ENCODE measurements around the gene HELQ. TPM values are rescaled to one million over a fixed set of nuclear protein-coding genes. Genes with fewer than 3 reads are reported as not detected.
"Not testable (repeated sequence)": the region's sequence is repeated elsewhere in the genome, so short reads cannot be mapped to it uniquely, and the experiment has no call there.

Gene HELQ
- total RNA-seq, result 10 to 100 TPM in 2 of 4 donors, 1 to 10 TPM in 2; 2.6 to 19.1 (median 7.4) TPM

DNA sequence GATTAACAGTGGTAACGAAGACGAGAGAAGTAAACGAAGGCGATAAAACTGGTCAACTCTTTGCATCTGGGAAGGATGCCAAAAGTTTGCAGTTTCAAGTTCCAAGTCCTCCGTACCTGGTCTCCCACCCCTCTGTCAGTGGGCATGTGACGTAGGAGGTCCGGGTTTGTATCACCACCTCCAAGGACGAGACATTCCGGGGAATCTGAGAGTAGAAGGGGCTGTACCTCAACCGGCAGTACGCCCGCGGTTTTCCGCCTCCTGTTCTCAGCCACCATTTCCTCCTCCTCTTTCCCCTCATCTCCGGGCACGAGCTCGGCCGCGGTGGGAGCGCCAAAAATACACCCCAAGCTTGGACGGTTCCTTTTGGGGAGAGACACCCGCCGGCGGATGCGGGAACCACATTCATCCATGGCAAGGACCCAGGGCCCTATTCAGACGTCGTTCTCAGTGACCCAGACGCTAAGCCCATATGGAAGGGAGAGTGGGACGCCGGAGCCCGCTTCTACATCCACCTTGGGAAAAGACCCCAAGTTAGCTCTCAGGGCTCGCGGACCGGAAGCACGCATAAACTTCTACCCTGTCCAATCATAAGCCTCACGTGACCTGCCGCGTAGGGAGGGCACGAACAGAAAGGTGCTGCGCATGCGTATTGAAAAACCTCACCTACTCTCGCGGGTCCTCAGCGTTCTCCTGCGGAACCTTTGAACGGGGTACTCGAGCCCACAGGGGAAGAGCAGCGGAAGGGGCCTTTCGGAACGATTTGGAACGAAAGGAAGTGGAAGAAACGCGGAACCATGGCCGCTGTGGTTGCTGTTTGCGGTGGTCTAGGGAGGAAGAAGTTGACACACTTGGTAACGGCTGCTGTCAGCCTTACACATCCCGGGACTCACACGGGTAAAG lies at the start of gene HELQ, which contains the start of gene MRPS18C:
Gene HELQ (minus strand): TSS at position 543 of the 903 bp plus-strand sequence. CDS start 130 bp downstream, at position 413.
Gene MRPS18C (plus strand): TSS at position 778 of the 903 bp plus-strand sequence. CDS start 20 bp downstream, at position 798.
- TF ChIP-seq EP300 (IDR thresholded peaks at IDR 0.05; ENCODE audit: low read depth) (no peak), CTCF (IDR thresholded peaks at IDR 0.05) (peak in 4 of 5 experiments; percentile 21 to 56 (median 36)), POLR2AphosphoS5 (IDR thresholded peaks at IDR 0.05) (peak; percentile 82 to 89 (median 84)), POLR2A (IDR thresholded peaks at IDR 0.05) (peak; percentile 83)
- peak; percentile 97 for DNase-seq
- in situ Hi-C loops (cut with MboI; ENCODE audit: low pct_ligation_motif_present in 1 of 4, low pct_unique_long_range_greater_than_20kb in 1 of 4, low sequenced_read_pairs in 3 of 4) (loop anchor here in 2 of 4 donors (10.0 to 25.0 kb wide), 3 partner anchors 171 to 593 kb away; partner anchors contain the start of genes COPS4 (in 1 of the 2) and COQ2 (in 1 of the 2)), intact Hi-C loops (cut with DNase I; ENCODE audit: low total_unique reads) (no loop called here)
- Histone ChIP-seq H3K27me3 (no peaks in the 10 kb centered on the region), H3K27ac (peak within 1 kb of the TSS; percentile 95 to 98 (median 96)), H3K9me3 (no peaks in the 10 kb centered on the region), H3K4me1 (peaks cover 0 to 29% (median 22%) of the 10 kb centered on the region in 4 donors), H3K36me3 (peaks cover 0 to 25% (median 9%) of the 10 kb centered on the region in 4 donors), H3K4me3 (peak within 1 kb of the TSS; percentile 66 to 88 (median 74))
- WGBS, 2 donors (ENCODE audit: low coverage in 1 of 2), result 0% methylated on average over 4 to 58 of the region's 58 CpGs

- no peaks in the 10 kb centered on the region for H3K27me3 ChIP-seq
- no peak for DNase-seq
- H3K36me3 ChIP-seq, result no peaks in the 10 kb centered on the region
- TF ChIP-seq CTCF (IDR thresholded peaks at IDR 0.05) (no peak), EP300 (IDR thresholded peaks at IDR 0.05; ENCODE audit: low read depth) (no peak)
- 91 to 96% methylated on average over 5 to 10 of the region's 10 CpGs for WGBS, 2 donors (ENCODE audit: low coverage in 1 of 2)
- no peak overlapping the region for H3K4me3 ChIP-seq
- no peak overlapping the region for H3K27ac ChIP-seq
- H3K9me3 ChIP-seq, result no peaks in the 10 kb centered on the region
- intact Hi-C loops (cut with DNase I; ENCODE audit: low total_unique reads), result no loop called here
- in situ Hi-C loops (cut with MboI; ENCODE audit: low pct_ligation_motif_present in 1 of 4, low pct_unique_long_range_greater_than_20kb in 1 of 4, low sequenced_read_pairs in 3 of 4), result loop anchor here in 3 of 4 donors (25.0 kb wide), 1 partner anchor 1007 kb away; no protein-coding TSS in a partner anchor
- H3K4me1 ChIP-seq, result no peaks in the 10 kb centered on the region
These were observed 49.4 kb upstream of the HELQ start for GRCh38 chr4:83504996-83505395.

DNA sequence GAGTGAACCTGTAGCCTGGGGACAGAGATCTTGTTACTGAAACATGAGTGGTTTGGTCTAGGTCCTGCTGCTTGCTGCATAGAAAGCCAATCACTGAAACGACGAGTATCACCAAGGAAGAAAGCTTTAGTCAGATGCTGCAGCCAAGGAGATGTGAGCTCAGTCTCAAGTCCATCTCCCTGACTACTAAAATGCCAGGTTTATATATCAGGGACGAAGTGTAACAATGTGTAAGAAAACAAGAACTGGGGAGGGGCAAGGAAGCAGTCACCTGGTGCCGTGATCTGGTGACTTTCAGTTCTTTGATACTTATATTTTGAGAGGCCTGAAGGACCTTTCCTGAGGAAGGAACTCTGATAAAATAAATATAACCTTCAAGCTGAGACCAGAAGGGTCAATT lies 48.9 kb upstream of the HELQ start:
- Histone ChIP-seq H3K27me3 (no peaks in the 10 kb centered on the region), H3K36me3 (no peaks in the 10 kb centered on the region), H3K9me3 (no peaks in the 10 kb centered on the region), H3K4me3 (no peak overlapping the region), H3K27ac (no peak overlapping the region), H3K4me1 (no peaks in the 10 kb centered on the region)
- no peak for DNase-seq
- in situ Hi-C loops (cut with MboI; ENCODE audit: low pct_ligation_motif_present in 1 of 4, low pct_unique_long_range_greater_than_20kb in 1 of 4, low sequenced_read_pairs in 3 of 4), result loop anchor here in 3 of 4 donors (25.0 kb wide), 1 partner anchor 1008 kb away; no protein-coding TSS in a partner anchor
- TF ChIP-seq POLR2A (IDR thresholded peaks at IDR 0.05), result no peak
- no peak for TF ChIP-seq CTCF (IDR thresholded peaks at IDR 0.05)
- TF ChIP-seq EP300 (IDR thresholded peaks at IDR 0.05; ENCODE audit: low read depth), result no peak
- TF ChIP-seq POLR2AphosphoS5 (IDR thresholded peaks at IDR 0.05), result no peak
- WGBS, 2 donors (ENCODE audit: low coverage in 1 of 2), result 41 to 51% methylated on average over 3 to 4 of the region's 4 CpGs
- intact Hi-C loops (cut with DNase I; ENCODE audit: low total_unique reads), result no loop called here

DNA sequence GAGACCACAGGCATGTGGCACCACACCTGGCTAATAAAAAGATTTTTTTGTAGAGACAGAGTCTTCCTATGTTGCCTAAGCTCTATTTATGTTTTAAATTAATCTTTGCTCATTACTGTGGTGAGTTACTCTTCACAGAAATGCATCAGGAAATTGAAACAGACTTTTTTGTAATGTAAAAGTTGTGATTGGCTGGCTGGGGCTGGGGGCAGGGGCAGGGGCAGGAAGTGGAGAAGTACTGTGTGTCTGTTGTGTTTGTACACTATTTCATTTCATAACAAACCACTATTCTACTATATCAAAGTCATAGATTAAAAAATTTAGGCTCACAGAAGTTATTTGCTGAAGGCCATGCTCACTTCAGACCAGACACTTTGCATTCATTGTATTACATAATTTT lies 48.4 kb upstream of the HELQ start:
- Histone ChIP-seq H3K4me3 (no peak overlapping the region), H3K9me3 (no peaks in the 10 kb centered on the region), H3K27ac (no peak overlapping the region), H3K27me3 (no peaks in the 10 kb centered on the region), H3K36me3 (no peaks in the 10 kb centered on the region), H3K4me1 (no peaks in the 10 kb centered on the region)
- intact Hi-C loops (cut with DNase I; ENCODE audit: low total_unique reads) (no loop called here), in situ Hi-C loops (cut with MboI; ENCODE audit: low pct_ligation_motif_present in 1 of 4, low pct_unique_long_range_greater_than_20kb in 1 of 4, low sequenced_read_pairs in 3 of 4) (loop anchor here in 3 of 4 donors (25.0 kb wide), 1 partner anchor 1008 kb away; no protein-coding TSS in a partner anchor)
- TF ChIP-seq POLR2A (IDR thresholded peaks at IDR 0.05), result no peak
- TF ChIP-seq CTCF (IDR thresholded peaks at IDR 0.05), result no peak
- TF ChIP-seq EP300 (IDR thresholded peaks at IDR 0.05; ENCODE audit: low read depth), result no peak
- no peak for TF ChIP-seq POLR2AphosphoS5 (IDR thresholded peaks at IDR 0.05)
- DNase-seq, result no peak

- intact Hi-C loops (cut with DNase I; ENCODE audit: low total_unique reads); H3K4me3 ChIP-seq; H3K36me3 ChIP-seq; H3K4me1 ChIP-seq; H3K27me3 ChIP-seq; H3K27ac ChIP-seq; DNase-seq; H3K9me3 ChIP-seq: not testable (repeated sequence)
- 82 to 86% methylated on average over 3 of the region's 3 CpGs for WGBS, 2 donors (ENCODE audit: low coverage in 1 of 2)
- in situ Hi-C loops (cut with MboI; ENCODE audit: low pct_ligation_motif_present in 1 of 4, low pct_unique_long_range_greater_than_20kb in 1 of 4, low sequenced_read_pairs in 3 of 4), result loop anchor here in 3 of 4 donors (25.0 kb wide), 1 partner anchor 1011 kb away; no protein-coding TSS in a partner anchor
These were observed 46.0 kb upstream of the HELQ start for GRCh38 chr4:83501671-83502070.
